Thyroid gland (tissue), 4 donors: ENCODE measurements around the gene NUP35. TPM values are rescaled to one million over a fixed set of nuclear protein-coding genes. Genes with fewer than 3 reads are reported as not detected.

Experiments used
- DNase-seq, 2 donors: peaks; one replicate each; pipeline ENCODE4 v3.0.0-alpha.2; 2019
- H3K27ac ChIP-seq, 3 donors: fragments of 200-600 bp; sonication (generic); 1 replicate in 2 of 3; 2 replicates in 1 of 3; pipeline ENCODE4 v1.5.1; 2016 to 2019; ENCODE audit warnings: mild to moderate bottlenecking in 1 of 3, moderate library complexity in 1 of 3
- H3K27me3 ChIP-seq: fragments of 200-600 bp; sonication (generic); one replicate; pipeline ENCODE4 v1.5.1; 2019
- H3K36me3 ChIP-seq, 2 donors: fragments of 200-600 bp; sonication (generic); one replicate each; pipeline ENCODE4 v1.5.1; 2016 to 2019
- H3K4me1 ChIP-seq, 2 donors: fragments of 200-600 bp; sonication (generic); one replicate each; pipeline ENCODE4 v1.5.1; 2017 to 2019
- H3K4me3 ChIP-seq, 3 donors: fragments of 200-600 bp; sonication (generic); replicated peaks in 1 of 3; 1 replicate in 2 of 3; 2 replicates in 1 of 3; pipeline ENCODE4 v1.5.1; 2016; ENCODE audit warnings: mild to moderate bottlenecking in 1 of 3
- H3K9me3 ChIP-seq: fragments of 200-600 bp; sonication (generic); one replicate; pipeline ENCODE4 v1.5.1; 2017
- CTCF ChIP-seq, 6 experiments: fragments of 200-600 bp in 3 of 6; fragments of 450-650 bp in 3 of 6; sonication (generic) in 3 of 6; IDR thresholded peaks; one replicate each; pipeline ENCODE4 v1.5.1; 2016 to 2019; ENCODE audit warnings: antibody characterized with exemption in 6 of 6, mild to moderate bottlenecking in 2 of 6, inconsistent platforms in 1 of 6, moderate library complexity in 1 of 6
- POLR2A ChIP-seq, 2 donors: fragments of 450-650 bp; IDR thresholded peaks; one replicate each; pipeline ENCODE4 v1.6.1; 2017; ENCODE audit warnings: antibody characterized with exemption in 2 of 2, mild to moderate bottlenecking in 2 of 2, moderate library complexity in 1 of 2
- WGBS, 2 donors: methylation state at CpG; one replicate each; pipeline ENCODE4 v1.1.5; 2017; 5-methylcytosine and 5-hydroxymethylcytosine counted together
- intact Hi-C: fragments of 100-400 bp; cut with DNase I; formaldehyde crosslinking; loops from one replicate; pipeline ENCODE4 v1.15.1; 2023
- total RNA-seq, 4 donors: library from RNA; depleted of rRNA; stranded (reverse); fragments of >200 nt; gene quantifications; one replicate each; pipeline ENCODE4 v1.2.3, GENCODE V29; 2016

Gene NUP35
- total RNA-seq, 4 donors from 2014 or later: 13.7 to 19.1 (median 17.2) TPM

GRCh38 chr2:183172220-183172887 lies 48.1 kb downstream of the NUP35 start:
- no peak overlapping the region for H3K27ac ChIP-seq
- H3K36me3 ChIP-seq: no peaks in the 10 kb centered on the region
- H3K4me3 ChIP-seq: no peak overlapping the region
- TF ChIP-seq POLR2A (IDR thresholded peaks at IDR 0.05): no peak
- TF ChIP-seq CTCF (IDR thresholded peaks at IDR 0.05): no peak
- H3K9me3 ChIP-seq: no peaks in the 10 kb centered on the region
- intact Hi-C loops: no loop called here
- WGBS, 2 donors: 92 to 94% methylated on average over 3 to 5 of the region's 6 CpGs
- H3K4me1 ChIP-seq: no peaks in the 10 kb centered on the region
- no peaks in the 10 kb centered on the region for H3K27me3 ChIP-seq
- DNase-seq: peak; percentile 10 to 13

GRCh38 chr2:183179156-183179555 lies 54.9 kb downstream of the NUP35 start:
- no peak for DNase-seq
- H3K36me3 ChIP-seq: peaks cover 0 to 6% of the 10 kb centered on the region in 2 donors
- no peaks in the 10 kb centered on the region for H3K4me1 ChIP-seq
- H3K27me3 ChIP-seq: no peaks in the 10 kb centered on the region
- intact Hi-C loops: no loop called here
- no peak overlapping the region for H3K27ac ChIP-seq
- no peaks in the 10 kb centered on the region for H3K9me3 ChIP-seq
- no peak overlapping the region for H3K4me3 ChIP-seq
- WGBS, 2 donors: 71 to 96% methylated on average over 3 to 4 of the region's 4 CpGs
- TF ChIP-seq CTCF (IDR thresholded peaks at IDR 0.05): no peak
- TF ChIP-seq POLR2A (IDR thresholded peaks at IDR 0.05): no peak

- Histone ChIP-seq H3K4me3 (no peak overlapping the region), H3K27me3 (no peaks in the 10 kb centered on the region), H3K36me3 (peaks cover 0 to 8% of the 10 kb centered on the region in 2 donors), H3K27ac (no peak overlapping the region), H3K4me1 (no peaks in the 10 kb centered on the region), H3K9me3 (no peaks in the 10 kb centered on the region)
- TF ChIP-seq POLR2A (IDR thresholded peaks at IDR 0.05) (no peak), CTCF (IDR thresholded peaks at IDR 0.05) (no peak)
- DNase-seq: no peak
- intact Hi-C loops: no loop called here
Observed at GRCh38 chr2:183185534-183185933, 61.3 kb downstream of the NUP35 start.

GRCh38 chr2:183186296-183186695 lies 62.1 kb downstream of the NUP35 start:
- Histone ChIP-seq H3K27ac (no peak overlapping the region), H3K27me3 (no peaks in the 10 kb centered on the region), H3K4me3 (no peak overlapping the region), H3K9me3 (no peaks in the 10 kb centered on the region), H3K36me3 (peaks cover 0 to 8% of the 10 kb centered on the region in 2 donors), H3K4me1 (no peaks in the 10 kb centered on the region)
- no peak for TF ChIP-seq POLR2A (IDR thresholded peaks at IDR 0.05)
- 76 to 84% methylated on average over 1 of the region's 1 CpG for WGBS, 2 donors
- DNase-seq: no peak
- intact Hi-C loops: no loop called here

GRCh38 chr2:183186766-183187165 lies 62.5 kb downstream of the NUP35 start:
- 92 to 100% methylated on average over 1 of the region's 1 CpG for WGBS, 2 donors
- no peaks in the 10 kb centered on the region for H3K4me1 ChIP-seq
- H3K4me3 ChIP-seq: no peak overlapping the region
- peaks cover 0 to 8% of the 10 kb centered on the region in 2 donors for H3K36me3 ChIP-seq
- no peak for TF ChIP-seq CTCF (IDR thresholded peaks at IDR 0.05)
- no peak for TF ChIP-seq POLR2A (IDR thresholded peaks at IDR 0.05)
- intact Hi-C loops: no loop called here
- no peak for DNase-seq
- no peaks in the 10 kb centered on the region for H3K9me3 ChIP-seq
- no peak overlapping the region for H3K27ac ChIP-seq
- H3K27me3 ChIP-seq: no peaks in the 10 kb centered on the region
